VCaP (cell line): Measurements from ENCODE around the gene KCNT2.

Experiments used
- H3K27ac ChIP-seq: fragments of 450-650 bp; 2 replicates; pipeline ENCODE4 v1.5.1; 2017
- TF ChIP-seq, protein P1 (sequence below): fragments of 450-650 bp; conservative IDR thresholded peaks from 2 replicates; pipeline ENCODE4 v1.5.1; 2017; ENCODE audit warnings: mild to moderate bottlenecking, moderate library complexity

KCNT2 gene

GRCh38 chr1:196493881-196494280 is 114.4 kb downstream of the KCNT2 start:
- H3K27ac ChIP-seq, result no peak overlapping the region
- TF ChIP-seq, protein P1, sequence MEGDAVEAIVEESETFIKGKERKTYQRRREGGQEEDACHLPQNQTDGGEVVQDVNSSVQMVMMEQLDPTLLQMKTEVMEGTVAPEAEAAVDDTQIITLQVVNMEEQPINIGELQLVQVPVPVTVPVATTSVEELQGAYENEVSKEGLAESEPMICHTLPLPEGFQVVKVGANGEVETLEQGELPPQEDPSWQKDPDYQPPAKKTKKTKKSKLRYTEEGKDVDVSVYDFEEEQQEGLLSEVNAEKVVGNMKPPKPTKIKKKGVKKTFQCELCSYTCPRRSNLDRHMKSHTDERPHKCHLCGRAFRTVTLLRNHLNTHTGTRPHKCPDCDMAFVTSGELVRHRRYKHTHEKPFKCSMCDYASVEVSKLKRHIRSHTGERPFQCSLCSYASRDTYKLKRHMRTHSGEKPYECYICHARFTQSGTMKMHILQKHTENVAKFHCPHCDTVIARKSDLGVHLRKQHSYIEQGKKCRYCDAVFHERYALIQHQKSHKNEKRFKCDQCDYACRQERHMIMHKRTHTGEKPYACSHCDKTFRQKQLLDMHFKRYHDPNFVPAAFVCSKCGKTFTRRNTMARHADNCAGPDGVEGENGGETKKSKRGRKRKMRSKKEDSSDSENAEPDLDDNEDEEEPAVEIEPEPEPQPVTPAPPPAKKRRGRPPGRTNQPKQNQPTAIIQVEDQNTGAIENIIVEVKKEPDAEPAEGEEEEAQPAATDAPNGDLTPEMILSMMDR, result no peak

DNA sequence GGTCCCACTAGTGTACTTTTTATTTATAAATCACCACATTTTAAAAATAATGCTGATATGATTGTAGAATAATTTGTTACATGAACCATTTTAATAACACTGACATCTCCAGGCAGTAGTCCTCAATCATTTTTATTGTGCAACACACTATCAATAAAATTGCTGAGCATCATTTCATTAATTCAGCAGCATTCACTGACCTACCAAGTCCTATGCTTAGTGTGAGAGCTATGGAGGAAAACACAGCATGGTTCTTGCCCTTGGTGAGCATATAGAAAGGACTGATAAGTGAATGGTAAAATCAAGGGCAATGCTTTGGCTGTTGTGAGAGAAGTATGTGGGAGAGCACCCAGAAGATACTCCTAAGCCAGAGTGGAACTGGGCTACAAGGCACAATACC is 119.7 kb downstream of the KCNT2 start:
- no peak overlapping the region for H3K27ac ChIP-seq
- TF ChIP-seq, protein P1, result no peak

GRCh38 chr1:196486346-196486745 is 121.9 kb downstream of the KCNT2 start:
- TF ChIP-seq, protein P1, result no peak

DNA sequence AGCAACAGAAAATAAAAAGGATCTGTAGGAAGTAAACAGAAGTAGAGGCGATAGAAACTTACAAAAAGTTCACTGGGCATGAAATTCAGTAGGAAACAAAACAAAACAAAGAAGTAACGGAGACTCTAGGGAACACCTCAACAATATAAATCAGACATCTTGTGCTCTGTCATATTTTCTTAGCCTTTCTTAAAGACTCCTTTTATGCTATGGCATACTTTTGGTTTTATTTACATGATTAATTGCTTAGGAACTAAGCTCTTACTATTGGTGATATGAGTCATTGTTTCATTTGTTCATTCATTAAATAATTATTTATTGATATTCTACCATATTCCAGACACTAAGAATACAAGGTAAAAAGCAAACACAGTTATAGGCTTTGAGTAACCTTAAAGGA is 126.6 kb downstream of the KCNT2 start:
- no peak overlapping the region for H3K27ac ChIP-seq
- TF ChIP-seq, protein P1, result no peak

More at GRCh38 chr1:196486346-196486745, 121.9 kb downstream of the KCNT2 start:
- H3K27ac ChIP-seq, result no peak overlapping the region

DNA sequence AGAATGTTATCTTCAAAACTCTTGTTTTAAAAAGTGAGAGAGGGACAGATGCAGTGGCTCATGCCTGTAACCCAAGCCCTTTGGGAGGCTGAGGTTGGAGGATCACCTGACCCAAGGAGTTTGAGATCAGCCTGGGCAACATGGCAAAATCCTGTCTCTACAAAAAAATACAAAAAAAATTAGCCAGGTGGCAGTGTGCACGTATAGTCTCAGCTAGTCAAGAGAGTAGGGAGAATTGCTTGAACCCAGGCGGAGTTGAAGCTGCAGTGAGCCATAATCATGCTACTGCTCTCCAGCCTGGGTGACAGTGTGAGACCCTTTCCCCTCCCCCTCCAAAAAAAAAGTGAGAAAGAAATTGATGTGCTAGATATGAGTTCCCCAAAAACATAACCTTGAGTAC is 131.0 kb downstream of the KCNT2 start:
- TF ChIP-seq, protein P1, result no peak
- no peak overlapping the region for H3K27ac ChIP-seq

GRCh38 chr1:196467230-196467925 is 140.9 kb downstream of the KCNT2 start:
- TF ChIP-seq, protein P1, result no peak

GRCh38 chr1:196466654-196467053 is 141.6 kb downstream of the KCNT2 start:
- TF ChIP-seq, protein P1, result no peak
- H3K27ac ChIP-seq, result no peak overlapping the region

More at GRCh38 chr1:196467230-196467925, 140.9 kb downstream of the KCNT2 start:
- no peak overlapping the region for H3K27ac ChIP-seq
